PC-9 (cell line): ENCODE measurements around the gene NCMAP. TPM values are rescaled to one million over a fixed set of nuclear protein-coding genes. Genes with fewer than 3 reads are reported as not detected.

ENCODE experiments used
- BruUV-seq: library from RNA; stranded (reverse); fragments of 400-500 nt; replicated peaks from 2 replicates; lab custom pipeline; 2021; lab: Mats Ljungman, UMichigan
- CTCF ChIA-PET: fragments of 300-600 bp; sonication (Branson Sonifier 250); formaldehyde crosslinking; loops from one replicate; lab custom pipeline; 2022; ENCODE audit warnings: antibody characterized with exemption; lab: Charles Lee
- POLR2A ChIA-PET: fragments of 300-600 bp; sonication (Branson Sonifier 250); formaldehyde crosslinking; loops from one replicate; lab custom pipeline; 2022; ENCODE audit warnings: antibody characterized with exemption; ENCODE audit not compliant: unreplicated experiment; lab: Charles Lee
- DNase-seq, 2 experiments: peaks; one replicate each; pipeline versions ENCODE4 v3.0.0 to v3.0.0-alpha.2; 2015 to 2022; ENCODE audit warnings: mixed read lengths in 1 of 2
- H2AFZ ChIP-seq: fragments of 200-600 bp; sonication (generic); 2 replicates; pipeline ENCODE4 v1.8.1; 2017; ENCODE audit warnings: antibody characterized with exemption
- H3F3A ChIP-seq: fragments of 200-600 bp; sonication (generic); 2 replicates; pipeline ENCODE4 v1.8.1; 2017; ENCODE audit warnings: antibody characterized with exemption, mild to moderate bottlenecking, low read depth; ENCODE audit not compliant: insufficient read depth
- H3K27ac ChIP-seq: fragments of 200-600 bp; sonication (generic); 2 replicates; pipeline ENCODE4 v1.6.1; 2016; ENCODE audit warnings: mixed run types
- H3K27me3 ChIP-seq: fragments of 200-600 bp; sonication (generic); 2 replicates; pipeline ENCODE4 v1.6.1; 2016; ENCODE audit warnings: low read depth, mixed run types; ENCODE audit not compliant: insufficient read depth
- H3K36me3 ChIP-seq: fragments of 200-600 bp; sonication (generic); 2 replicates; pipeline ENCODE4 v1.6.1; 2016; ENCODE audit warnings: low read depth, mixed run types
- H3K4me1 ChIP-seq: fragments of 200-600 bp; sonication (generic); replicated peaks from 2 replicates; pipeline ENCODE4 v1.6.1; 2016; ENCODE audit warnings: mixed run types; ENCODE audit not compliant: insufficient read depth
- H3K4me2 ChIP-seq: fragments of 200-600 bp; sonication (generic); 2 replicates; pipeline ENCODE4 v1.6.1; 2017; ENCODE audit warnings: mixed run types
- H3K4me3 ChIP-seq: fragments of 200-600 bp; sonication (generic); 2 replicates; pipeline ENCODE4 v1.6.1; 2016; ENCODE audit warnings: mixed run types
- H3K79me2 ChIP-seq: fragments of 200-600 bp; sonication (generic); 2 replicates; pipeline ENCODE4 v1.6.1; 2017; ENCODE audit warnings: low read depth, mixed run types
- H3K9me2 ChIP-seq: fragments of 200-600 bp; sonication (generic); 2 replicates; pipeline ENCODE4 v1.8.1; 2017; ENCODE audit warnings: mild to moderate bottlenecking; ENCODE audit not compliant: insufficient read depth
- H3K9me3 ChIP-seq: fragments of 200-600 bp; sonication (generic); 2 replicates; pipeline ENCODE4 v1.8.1; 2016; ENCODE audit warnings: low read depth; ENCODE audit not compliant: insufficient read depth
- H4K20me1 ChIP-seq: fragments of 200-600 bp; sonication (generic); 2 replicates; pipeline ENCODE4 v1.8.1; 2017; ENCODE audit not compliant: insufficient read depth
- EZH2 ChIP-seq: fragments of 200-600 bp; sonication (generic); IDR thresholded peaks from 2 replicates; pipeline ENCODE4 v1.8.0; 2017; ENCODE audit warnings: antibody characterized with exemption, low read depth
- intact Hi-C: fragments of 100-400 bp; cut with micrococcal nuclease; formaldehyde crosslinking; loops from one replicate; pipeline ENCODE4 v1.10.0; 2022; ENCODE audit not compliant: unreplicated experiment
- total RNA-seq: library from RNA; stranded (reverse); gene quantifications from 2 replicates; pipeline ENCODE4 v1.2.3, GENCODE V29; 2021
- TF ChIP-seq, protein P1 (sequence below): fragments of 200-600 bp; sonication (generic); conservative IDR thresholded peaks from 2 replicates; pipeline ENCODE4 v1.6.1; 2017; ENCODE audit warnings: mixed run types, antibody characterized with exemption, mild to moderate bottlenecking, moderate library complexity

Gene NCMAP
- total RNA-seq, 1 experiment from 2014 or later = 0.20 TPM

DNA sequence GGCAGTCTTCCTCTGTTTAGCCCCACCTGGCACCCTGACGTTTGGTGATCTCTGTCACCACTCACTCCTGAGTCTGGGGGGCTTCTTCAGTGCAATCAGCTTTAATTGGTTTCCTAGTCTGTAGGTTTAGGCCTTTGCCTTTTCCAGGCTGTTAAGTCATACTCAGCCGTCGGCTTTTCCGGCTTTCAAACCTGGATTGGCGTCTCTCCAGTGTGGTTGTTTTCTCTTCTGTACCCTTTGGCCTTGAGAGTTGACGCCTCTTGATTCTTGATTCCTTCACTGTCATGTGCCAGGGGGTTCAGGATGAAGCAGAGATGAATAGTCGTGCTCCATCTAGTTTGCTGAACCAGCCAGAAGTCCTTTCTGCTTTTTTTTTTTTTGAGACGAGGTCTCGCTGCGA is 24.9 kb downstream of the NCMAP start:
- DNase-seq = no peak
- H3F3A ChIP-seq = no peaks in the 10 kb centered on the region
- no peak overlapping the region for H3K4me2 ChIP-seq
- no peaks in the 10 kb centered on the region for H3K36me3 ChIP-seq
- intact Hi-C loops = no loop called here
- no peaks in the 10 kb centered on the region for H3K9me2 ChIP-seq
- POLR2A ChIA-PET = no interaction called here
- H4K20me1 ChIP-seq = no peaks in the 10 kb centered on the region
- H3K4me3 ChIP-seq = no peak overlapping the region
- TF ChIP-seq EZH2 = no peak
- TF ChIP-seq, protein P1, sequence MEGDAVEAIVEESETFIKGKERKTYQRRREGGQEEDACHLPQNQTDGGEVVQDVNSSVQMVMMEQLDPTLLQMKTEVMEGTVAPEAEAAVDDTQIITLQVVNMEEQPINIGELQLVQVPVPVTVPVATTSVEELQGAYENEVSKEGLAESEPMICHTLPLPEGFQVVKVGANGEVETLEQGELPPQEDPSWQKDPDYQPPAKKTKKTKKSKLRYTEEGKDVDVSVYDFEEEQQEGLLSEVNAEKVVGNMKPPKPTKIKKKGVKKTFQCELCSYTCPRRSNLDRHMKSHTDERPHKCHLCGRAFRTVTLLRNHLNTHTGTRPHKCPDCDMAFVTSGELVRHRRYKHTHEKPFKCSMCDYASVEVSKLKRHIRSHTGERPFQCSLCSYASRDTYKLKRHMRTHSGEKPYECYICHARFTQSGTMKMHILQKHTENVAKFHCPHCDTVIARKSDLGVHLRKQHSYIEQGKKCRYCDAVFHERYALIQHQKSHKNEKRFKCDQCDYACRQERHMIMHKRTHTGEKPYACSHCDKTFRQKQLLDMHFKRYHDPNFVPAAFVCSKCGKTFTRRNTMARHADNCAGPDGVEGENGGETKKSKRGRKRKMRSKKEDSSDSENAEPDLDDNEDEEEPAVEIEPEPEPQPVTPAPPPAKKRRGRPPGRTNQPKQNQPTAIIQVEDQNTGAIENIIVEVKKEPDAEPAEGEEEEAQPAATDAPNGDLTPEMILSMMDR = no peak
- H3K79me2 ChIP-seq = no peaks in the 10 kb centered on the region
- no peaks in the 10 kb centered on the region for H3K4me1 ChIP-seq
- H2AFZ ChIP-seq = no peak overlapping the region
- no peak overlapping the region for H3K27ac ChIP-seq
- no TSS peak for BruUV-seq
- H3K9me3 ChIP-seq = no peaks in the 10 kb centered on the region
- CTCF ChIA-PET = no interaction called here
- H3K27me3 ChIP-seq = no peaks in the 10 kb centered on the region

DNA sequence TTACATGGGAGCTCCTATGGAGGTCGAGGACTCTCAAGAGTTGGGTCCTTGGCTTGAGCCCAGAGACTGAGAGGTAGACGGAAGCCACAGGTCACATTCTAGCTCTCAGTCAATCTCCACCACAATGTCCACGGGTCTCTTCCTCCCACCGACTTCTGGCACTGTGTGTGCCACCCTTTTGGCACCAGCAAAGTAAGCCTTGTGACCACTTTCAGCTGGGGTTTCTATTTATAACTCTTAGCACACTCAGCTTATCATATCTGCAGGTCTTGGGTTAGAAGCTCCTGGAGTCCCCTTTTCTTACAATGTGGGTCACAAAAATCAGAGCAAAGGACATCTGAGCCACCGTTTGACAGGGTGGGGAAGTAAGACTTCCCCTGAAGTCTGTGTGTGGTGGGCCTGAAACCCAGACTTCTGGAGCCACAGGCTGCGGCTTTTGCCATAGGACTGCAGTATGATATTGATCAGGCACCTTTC is 28.3 kb downstream of the NCMAP start:
- TF ChIP-seq EZH2 = no peak
- TF ChIP-seq, protein P1 = no peak
- DNase-seq = no peak
- no peaks in the 10 kb centered on the region for H3K36me3 ChIP-seq
- ChIA-PET CTCF (interaction anchor here (0.6 kb wide), 1 partner anchor 12 kb away, joined by 3 read pairs; no protein-coding TSS in a partner anchor), POLR2A (no interaction called here)
- no peak overlapping the region for H3K27ac ChIP-seq
- H3K4me2 ChIP-seq = no peak overlapping the region
- H3K9me2 ChIP-seq = no peaks in the 10 kb centered on the region
- H2AFZ ChIP-seq = no peak overlapping the region
- intact Hi-C loops = no loop called here
- H3K27me3 ChIP-seq = no peaks in the 10 kb centered on the region
- H3K4me1 ChIP-seq = no peaks in the 10 kb centered on the region
- BruUV-seq = no TSS peak
- H4K20me1 ChIP-seq = no peaks in the 10 kb centered on the region
- no peak overlapping the region for H3K4me3 ChIP-seq
- H3F3A ChIP-seq = no peaks in the 10 kb centered on the region
- H3K9me3 ChIP-seq = no peaks in the 10 kb centered on the region
- H3K79me2 ChIP-seq = no peaks in the 10 kb centered on the region

DNA sequence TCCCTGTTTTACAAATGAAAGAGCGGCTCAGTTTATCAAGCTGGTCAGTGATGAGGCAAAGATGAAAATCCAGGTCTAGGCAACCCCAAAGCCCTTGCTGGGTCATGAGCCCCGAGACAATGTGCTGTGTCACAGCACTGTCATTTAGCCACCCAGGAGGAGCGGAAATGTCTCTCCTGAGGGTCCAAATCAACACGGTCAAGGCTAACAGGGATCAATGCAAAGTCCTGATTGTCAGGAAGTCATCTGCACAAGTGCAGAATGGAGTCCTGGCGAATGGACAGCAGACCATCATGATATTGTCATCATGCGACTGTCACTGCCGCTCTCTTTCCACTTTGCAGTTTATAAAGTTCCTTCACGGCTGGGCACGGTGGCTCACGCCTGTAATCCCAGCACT is 30.2 kb downstream of the NCMAP start:
- no TSS peak for BruUV-seq
- Histone ChIP-seq H2AFZ (no peak overlapping the region), H3F3A (no peaks in the 10 kb centered on the region), H3K4me1 (no peaks in the 10 kb centered on the region), H3K4me2 (no peak overlapping the region), H3K9me2 (no peaks in the 10 kb centered on the region), H3K36me3 (no peaks in the 10 kb centered on the region), H3K79me2 (no peaks in the 10 kb centered on the region), H3K9me3 (no peaks in the 10 kb centered on the region), H3K4me3 (no peak overlapping the region), H4K20me1 (no peaks in the 10 kb centered on the region), H3K27ac (no peak overlapping the region), H3K27me3 (no peaks in the 10 kb centered on the region)
- intact Hi-C loops = loop anchor here (2.0 kb wide), 1 partner anchor 49 kb away; no protein-coding TSS in a partner anchor
- POLR2A ChIA-PET = no interaction called here
- no peak for TF ChIP-seq EZH2
- TF ChIP-seq, protein P1 = no peak
- CTCF ChIA-PET = interaction anchor here (0.5 to 1.8 kb wide), 3 partner anchors 34 to 71 kb away, joined by 4 to 15 read pairs (median 6); no protein-coding TSS in a partner anchor
- DNase-seq = no peak
